Fibroblast of the aortic adventitia (primary cell): Measurements from ENCODE around the gene ECHDC3. TPM values are rescaled to one million over a fixed set of nuclear protein-coding genes. Genes with fewer than 3 reads are reported as not detected.

ENCODE experiments used
- DNase-seq: peaks from one replicate; pipeline ENCODE4 v3.0.0-alpha.2; 2010; ENCODE audit warnings: low read depth
- H3K4me3 ChIP-seq: 2 replicates; pipeline ENCODE4 v1.5.1; 2011; ENCODE audit warnings: low read depth, mild to moderate bottlenecking, control low read depth, low read length, moderate library complexity
- total RNA-seq: library from RNA; depleted of rRNA; stranded (reverse); fragments of >200 nt; gene quantifications from 2 replicates; pipeline ENCODE4 v1.2.3, GENCODE V29; 2012; ENCODE audit warnings: low replicate concordance
- TF ChIP-seq, protein P1 (sequence below): IDR thresholded peaks from 2 replicates; pipeline ENCODE4 v1.5.1; 2011; ENCODE audit warnings: mild to moderate bottlenecking, low read length, control low read depth, inconsistent platforms; ENCODE audit not compliant: insufficient read depth

ECHDC3 gene
- total RNA-seq, 1 donor, result 1.2 TPM

DNA sequence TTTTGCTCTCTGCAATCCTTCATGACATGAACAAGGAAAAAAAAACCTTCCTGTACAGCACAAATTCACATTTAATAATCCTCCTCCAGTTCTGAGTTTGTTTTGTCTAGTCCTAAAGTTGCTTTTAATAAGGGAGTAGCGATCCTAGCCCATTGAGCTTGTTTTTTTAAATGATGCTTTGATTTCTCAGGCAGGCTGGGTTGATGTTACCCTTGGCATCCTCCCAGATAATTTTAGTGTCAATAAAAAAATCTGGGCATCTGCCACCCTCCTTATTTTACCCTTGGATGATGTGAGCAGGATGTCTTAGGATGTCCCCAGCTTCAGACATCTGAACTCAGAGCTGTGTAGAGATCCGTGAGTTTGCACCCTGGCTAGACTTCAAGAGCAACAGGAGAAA, 47.1 kb downstream of the ECHDC3 start:
- DNase-seq, result no peak
- TF ChIP-seq, protein P1, sequence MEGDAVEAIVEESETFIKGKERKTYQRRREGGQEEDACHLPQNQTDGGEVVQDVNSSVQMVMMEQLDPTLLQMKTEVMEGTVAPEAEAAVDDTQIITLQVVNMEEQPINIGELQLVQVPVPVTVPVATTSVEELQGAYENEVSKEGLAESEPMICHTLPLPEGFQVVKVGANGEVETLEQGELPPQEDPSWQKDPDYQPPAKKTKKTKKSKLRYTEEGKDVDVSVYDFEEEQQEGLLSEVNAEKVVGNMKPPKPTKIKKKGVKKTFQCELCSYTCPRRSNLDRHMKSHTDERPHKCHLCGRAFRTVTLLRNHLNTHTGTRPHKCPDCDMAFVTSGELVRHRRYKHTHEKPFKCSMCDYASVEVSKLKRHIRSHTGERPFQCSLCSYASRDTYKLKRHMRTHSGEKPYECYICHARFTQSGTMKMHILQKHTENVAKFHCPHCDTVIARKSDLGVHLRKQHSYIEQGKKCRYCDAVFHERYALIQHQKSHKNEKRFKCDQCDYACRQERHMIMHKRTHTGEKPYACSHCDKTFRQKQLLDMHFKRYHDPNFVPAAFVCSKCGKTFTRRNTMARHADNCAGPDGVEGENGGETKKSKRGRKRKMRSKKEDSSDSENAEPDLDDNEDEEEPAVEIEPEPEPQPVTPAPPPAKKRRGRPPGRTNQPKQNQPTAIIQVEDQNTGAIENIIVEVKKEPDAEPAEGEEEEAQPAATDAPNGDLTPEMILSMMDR, result no peak

DNA sequence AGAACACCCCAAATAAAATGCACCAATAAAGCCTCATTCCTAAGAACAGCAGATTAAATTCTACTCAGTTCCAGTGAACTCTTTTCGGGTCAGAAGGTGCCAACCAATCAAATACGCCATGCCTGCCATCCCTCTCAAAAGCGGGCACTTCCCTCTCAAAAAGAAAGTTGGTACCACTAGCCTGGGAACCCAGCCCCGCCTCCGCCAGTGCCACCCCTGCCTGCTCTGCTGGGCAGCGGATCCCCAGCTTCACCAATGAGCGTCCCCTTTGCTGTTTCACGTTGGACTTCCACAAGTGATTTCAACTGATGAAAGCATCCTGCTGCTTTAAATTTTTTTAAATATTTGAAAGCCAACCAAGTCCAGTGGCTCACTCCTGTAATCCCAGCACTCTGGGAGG, 47.8 kb downstream of the ECHDC3 start:
- no peak for DNase-seq
- no peak overlapping the region for H3K4me3 ChIP-seq
- TF ChIP-seq, protein P1, result no peak

More for the DNA sequence above, 47.1 kb downstream of the ECHDC3 start:
- H3K4me3 ChIP-seq, result no peak overlapping the region

GRCh38 chr10:11793762-11794479, 51.7 kb downstream of the ECHDC3 start:
- DNase-seq, result peak; percentile 15
- TF ChIP-seq, protein P1, result no peak
- no peak overlapping the region for H3K4me3 ChIP-seq

- DNase-seq, result no peak
- TF ChIP-seq, protein P1, result no peak
- H3K4me3 ChIP-seq, result no peak overlapping the region
Observed at GRCh38 chr10:11794566-11794965, 52.4 kb downstream of the ECHDC3 start.

DNA sequence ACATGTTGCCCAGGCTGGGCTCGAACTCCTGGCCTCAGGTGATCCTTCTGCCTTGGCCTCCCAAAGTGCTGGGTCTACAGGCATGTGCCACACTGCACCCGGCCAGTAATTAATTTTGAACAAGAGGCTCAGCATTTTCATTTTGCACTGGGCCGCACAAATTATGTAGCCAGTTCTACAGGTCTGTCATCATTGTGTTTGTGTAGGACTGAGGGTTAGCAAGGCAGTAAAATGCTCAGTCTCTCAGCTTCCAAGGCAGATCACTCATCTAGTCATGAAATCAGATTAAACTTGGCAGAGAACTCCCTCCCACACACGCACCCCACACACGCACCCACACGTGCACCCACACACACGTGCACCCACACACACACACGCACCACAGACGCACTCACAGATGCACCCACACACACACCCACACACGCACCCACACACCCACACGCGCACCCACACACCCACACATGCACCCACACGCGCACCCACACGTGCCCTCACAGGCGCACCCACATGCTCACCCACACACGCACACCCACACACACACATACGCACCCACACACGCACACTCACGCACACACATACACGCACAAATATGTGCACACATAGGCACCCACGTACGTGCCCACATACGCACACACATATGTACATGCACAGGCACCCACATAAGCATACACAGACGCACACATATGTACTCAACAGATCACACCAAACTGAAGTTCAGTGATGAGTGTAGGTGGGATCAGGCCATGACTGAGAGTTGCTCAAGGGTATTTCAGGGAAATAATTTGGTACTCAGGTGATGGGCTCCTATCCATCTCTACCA, 53.1 kb downstream of the ECHDC3 start:
- H3K4me3 ChIP-seq, result no peak overlapping the region
- no peak for DNase-seq
- TF ChIP-seq, protein P1, result no peak

DNA sequence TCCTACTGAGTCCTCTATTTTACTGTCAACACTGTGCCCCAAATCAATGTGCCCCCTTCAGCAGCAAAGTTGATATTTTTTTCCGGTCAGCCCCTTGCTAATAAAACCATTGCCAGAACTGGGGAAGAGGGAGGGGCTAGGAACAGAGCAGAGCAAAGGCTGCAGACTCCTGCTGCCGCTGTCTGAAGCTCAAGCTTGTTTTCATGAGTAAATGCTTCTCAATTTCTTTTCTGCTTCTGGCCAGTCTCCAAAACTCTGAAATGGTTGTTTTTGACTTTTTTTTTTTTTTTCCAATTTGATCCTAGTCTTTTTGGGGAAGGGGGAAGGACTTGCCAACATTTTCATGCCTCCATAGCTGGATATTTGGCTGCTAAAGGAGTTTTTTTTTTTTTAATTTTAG, 54.3 kb downstream of the ECHDC3 start:
- TF ChIP-seq, protein P1, result no peak
- no peak for DNase-seq
- no peak overlapping the region for H3K4me3 ChIP-seq
